GM13976 (cell line): ENCODE measurements around the gene SLC11A1.

Source experiments
- DNase-seq: peaks from one replicate; pipeline ENCODE4 v3.0.0; 2012; ENCODE audit warnings: low spot score
- in situ Hi-C: fragments of 300-500 bp; cut with MboI; formaldehyde crosslinking; loops from one replicate; pipeline ENCODE4 v1.12.0; 2022; ENCODE audit warnings: low sequenced_read_pairs, mixed read lengths, inconsistent platforms; ENCODE audit not compliant: unreplicated experiment
- TF ChIP-seq, protein P1 (sequence below): IDR thresholded peaks from 2 replicates; pipeline ENCODE4 v1.5.1; 2012; ENCODE audit warnings: borderline replicate concordance, mild to moderate bottlenecking; ENCODE audit not compliant: insufficient read depth; ENCODE audit errors: extremely low read depth, missing control alignments, control extremely low read depth

The SLC11A1 gene

DNA sequence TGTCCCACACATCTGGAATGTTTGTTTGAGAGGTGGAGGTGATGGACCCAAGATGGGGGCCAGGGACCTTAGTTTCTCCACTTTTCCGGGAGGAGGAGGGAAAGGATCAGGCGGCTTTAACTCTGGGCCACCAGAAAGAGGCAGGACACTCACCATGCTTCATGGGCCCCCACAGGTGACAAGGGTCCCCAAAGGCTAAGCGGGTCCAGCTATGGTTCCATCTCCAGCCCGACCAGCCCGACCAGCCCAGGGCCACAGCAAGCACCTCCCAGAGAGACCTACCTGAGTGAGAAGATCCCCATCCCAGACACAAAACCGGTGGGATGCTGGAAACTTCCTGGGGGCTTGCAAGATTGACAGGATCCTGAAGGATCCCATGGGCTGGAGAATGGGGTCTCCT, 712 bp downstream of the SLC11A1 start:
- TF ChIP-seq, protein P1, sequence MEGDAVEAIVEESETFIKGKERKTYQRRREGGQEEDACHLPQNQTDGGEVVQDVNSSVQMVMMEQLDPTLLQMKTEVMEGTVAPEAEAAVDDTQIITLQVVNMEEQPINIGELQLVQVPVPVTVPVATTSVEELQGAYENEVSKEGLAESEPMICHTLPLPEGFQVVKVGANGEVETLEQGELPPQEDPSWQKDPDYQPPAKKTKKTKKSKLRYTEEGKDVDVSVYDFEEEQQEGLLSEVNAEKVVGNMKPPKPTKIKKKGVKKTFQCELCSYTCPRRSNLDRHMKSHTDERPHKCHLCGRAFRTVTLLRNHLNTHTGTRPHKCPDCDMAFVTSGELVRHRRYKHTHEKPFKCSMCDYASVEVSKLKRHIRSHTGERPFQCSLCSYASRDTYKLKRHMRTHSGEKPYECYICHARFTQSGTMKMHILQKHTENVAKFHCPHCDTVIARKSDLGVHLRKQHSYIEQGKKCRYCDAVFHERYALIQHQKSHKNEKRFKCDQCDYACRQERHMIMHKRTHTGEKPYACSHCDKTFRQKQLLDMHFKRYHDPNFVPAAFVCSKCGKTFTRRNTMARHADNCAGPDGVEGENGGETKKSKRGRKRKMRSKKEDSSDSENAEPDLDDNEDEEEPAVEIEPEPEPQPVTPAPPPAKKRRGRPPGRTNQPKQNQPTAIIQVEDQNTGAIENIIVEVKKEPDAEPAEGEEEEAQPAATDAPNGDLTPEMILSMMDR: no peak
- in situ Hi-C loops: no loop called here
- DNase-seq: no peak

DNA sequence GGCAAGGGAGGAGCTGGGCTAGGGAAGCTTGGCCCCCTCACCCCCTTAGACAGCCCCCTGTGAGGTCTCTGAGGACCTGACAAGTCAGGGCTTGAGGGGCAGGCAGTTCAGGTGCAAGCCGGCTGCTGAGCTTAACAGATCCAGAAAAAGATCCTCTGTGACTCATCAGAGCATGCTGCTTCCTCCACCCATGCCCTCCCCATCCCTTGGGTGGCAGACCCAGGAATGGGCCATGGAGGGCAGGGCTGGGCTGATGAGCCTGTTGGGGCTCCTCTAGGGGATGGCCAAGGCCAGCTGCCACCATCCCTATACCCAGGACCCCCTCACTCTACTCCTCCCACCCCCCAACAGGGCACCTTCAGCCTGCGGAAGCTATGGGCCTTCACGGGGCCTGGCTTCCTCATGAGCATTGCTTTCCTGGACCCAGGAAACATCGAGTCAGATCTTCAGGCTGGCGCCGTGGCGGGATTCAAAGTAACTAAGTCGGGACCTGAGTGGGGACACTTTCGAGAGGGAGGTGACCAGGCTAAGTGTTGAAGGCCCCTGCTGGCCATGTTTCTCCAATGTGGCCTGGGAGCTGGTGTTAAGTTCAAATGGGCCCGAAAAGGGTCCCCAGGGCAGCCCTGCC, 1.9 kb downstream of the SLC11A1 start:
- TF ChIP-seq, protein P1: no peak
- DNase-seq: no peak
- in situ Hi-C loops: no loop called here

DNA sequence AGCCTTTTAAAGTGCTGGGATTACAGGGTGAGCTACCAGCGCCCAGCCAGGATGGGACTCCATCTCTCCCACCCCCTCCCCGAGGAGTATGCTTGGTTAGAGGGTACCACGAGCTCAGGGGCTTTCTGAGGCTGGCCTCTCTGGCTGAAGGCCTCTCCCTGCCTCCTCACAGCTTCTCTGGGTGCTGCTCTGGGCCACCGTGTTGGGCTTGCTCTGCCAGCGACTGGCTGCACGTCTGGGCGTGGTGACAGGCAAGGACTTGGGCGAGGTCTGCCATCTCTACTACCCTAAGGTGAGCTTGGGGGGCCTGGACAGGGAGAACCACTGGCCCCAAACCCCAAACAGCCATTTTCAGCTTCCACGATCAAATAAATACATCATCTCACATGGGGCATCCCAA, 2.9 kb downstream of the SLC11A1 start:
- DNase-seq: no peak
- in situ Hi-C loops: no loop called here
- TF ChIP-seq, protein P1: no peak

DNA sequence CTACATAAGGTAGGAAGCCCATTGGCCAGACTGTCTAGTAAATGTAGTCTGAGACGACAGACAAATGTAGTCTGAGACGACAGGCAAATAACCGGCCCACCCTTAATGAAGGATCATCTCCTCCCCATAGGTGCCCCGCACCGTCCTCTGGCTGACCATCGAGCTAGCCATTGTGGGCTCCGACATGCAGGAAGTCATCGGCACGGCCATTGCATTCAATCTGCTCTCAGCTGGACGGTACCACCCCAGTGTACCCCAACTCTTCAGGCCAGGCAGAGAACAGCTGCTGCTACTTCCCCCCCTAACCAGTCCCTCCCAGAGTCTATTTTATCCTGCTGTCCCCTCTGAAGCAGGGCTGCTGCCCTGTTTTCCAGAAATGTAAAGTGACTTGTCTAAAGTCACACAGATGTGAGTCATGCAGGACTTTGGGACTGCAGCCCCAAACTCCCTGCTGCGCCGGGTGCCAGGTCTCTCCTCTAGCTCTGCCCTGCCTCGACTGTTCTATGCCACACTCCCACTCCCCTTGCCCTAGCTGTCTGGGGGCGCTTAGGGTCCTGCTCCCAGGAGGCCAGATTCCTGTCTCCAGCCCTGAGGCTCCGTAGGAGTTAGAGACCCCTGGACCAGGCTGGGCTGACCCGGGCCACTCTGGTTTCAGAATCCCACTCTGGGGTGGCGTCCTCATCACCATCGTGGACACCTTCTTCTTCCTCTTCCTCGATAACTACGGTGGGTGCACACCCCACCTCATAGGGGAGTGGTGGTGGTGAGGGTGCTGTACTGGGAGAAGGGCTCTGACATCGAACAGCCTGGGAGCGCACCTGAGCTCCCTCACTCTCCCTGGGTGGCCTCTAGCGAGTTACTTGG, 4.7 kb downstream of the SLC11A1 start:
- TF ChIP-seq, protein P1: no peak
- in situ Hi-C loops: no loop called here
- DNase-seq: no peak

DNA sequence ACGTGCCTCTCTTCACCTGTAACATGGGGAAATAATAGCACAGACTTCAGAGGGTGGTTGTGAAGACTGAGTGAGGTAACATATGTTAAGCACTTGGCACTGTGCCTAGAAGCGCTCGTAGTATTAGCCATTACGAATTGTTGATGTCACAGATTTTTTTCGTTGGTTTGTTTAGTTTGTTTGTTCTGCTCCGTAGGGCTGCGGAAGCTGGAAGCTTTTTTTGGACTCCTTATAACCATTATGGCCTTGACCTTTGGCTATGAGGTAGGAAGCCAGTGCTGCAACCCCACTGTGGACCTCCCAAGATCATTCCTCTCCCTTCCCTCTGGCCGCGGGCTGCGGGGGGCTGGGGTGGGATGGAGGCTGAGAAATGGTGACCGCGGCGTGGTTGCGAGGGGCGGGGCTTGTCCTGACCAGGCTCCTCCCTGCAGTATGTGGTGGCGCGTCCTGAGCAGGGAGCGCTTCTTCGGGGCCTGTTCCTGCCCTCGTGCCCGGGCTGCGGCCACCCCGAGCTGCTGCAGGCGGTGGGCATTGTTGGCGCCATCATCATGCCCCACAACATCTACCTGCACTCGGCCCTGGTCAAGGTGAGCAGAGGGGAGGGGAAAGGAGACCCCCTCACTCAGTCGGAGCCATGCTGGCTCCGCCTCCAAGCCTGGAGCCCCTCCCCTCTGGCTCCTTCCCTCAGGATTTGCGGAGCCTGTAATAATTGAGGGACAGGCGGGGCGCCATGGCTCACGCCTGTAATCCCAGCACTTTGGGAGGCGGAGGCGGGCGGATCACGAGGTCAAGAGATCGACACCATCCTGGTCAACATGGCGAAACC, 5.5 kb downstream of the SLC11A1 start:
- DNase-seq: no peak
- TF ChIP-seq, protein P1: no peak
- in situ Hi-C loops: no loop called here
